ENCODE data around the gene ABCG2. TPM values are rescaled to one million over a fixed set of nuclear protein-coding genes. Genes with fewer than 3 reads are reported as not detected.

Gene ABCG2
- total RNA-seq, 1 experiment from 2014 or later: 0.12 TPM

DNA sequence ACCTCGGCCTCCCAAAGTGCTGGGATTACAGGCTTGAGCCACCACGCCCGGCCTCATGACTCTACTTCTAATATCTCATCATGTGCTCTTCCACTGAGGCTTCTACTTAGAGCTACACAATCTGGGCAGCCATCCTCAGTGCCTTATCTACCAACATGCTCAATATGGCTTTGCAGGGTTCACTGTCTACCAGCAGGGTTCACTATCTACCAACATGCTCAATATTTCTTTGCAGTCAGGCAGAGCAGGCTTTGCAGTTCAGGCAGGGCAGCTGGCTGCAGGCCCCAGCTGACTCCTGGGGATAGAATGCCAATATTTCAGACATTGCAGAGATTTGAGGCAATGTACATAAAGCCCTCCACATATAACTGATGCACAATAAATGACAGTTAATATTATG lies 103.5 kb downstream of the ABCG2 start:
- CTCF ChIA-PET: interaction anchor here (0.6 to 2.1 kb wide), 14 partner anchors 9 to 307 kb away, joined by 3 to 22 read pairs (median 3); no protein-coding TSS in a partner anchor
- H3K4me1 Mint-ChIP-seq (ENCODE audit: insufficient read depth, unreplicated experiment): no peaks in the 10 kb centered on the region
- no peak overlapping the region for H3K27ac Mint-ChIP-seq (ENCODE audit: low read depth, unreplicated experiment)
- H3K36me3 Mint-ChIP-seq (ENCODE audit: insufficient read depth, unreplicated experiment): peaks cover 69% of the 10 kb centered on the region
- POLR2A ChIA-PET: interaction anchor here (0.6 kb wide), 1 partner anchor 159 kb away, joined by 4 read pairs; no protein-coding TSS in a partner anchor
- H3K9me3 Mint-ChIP-seq (ENCODE audit: unreplicated experiment): no peaks in the 10 kb centered on the region
- intact Hi-C loops (cut with micrococcal nuclease): loop anchor here (1.0 kb wide), 1 partner anchor 157 kb away; no protein-coding TSS in a partner anchor
- TF ChIP-seq, protein P1, sequence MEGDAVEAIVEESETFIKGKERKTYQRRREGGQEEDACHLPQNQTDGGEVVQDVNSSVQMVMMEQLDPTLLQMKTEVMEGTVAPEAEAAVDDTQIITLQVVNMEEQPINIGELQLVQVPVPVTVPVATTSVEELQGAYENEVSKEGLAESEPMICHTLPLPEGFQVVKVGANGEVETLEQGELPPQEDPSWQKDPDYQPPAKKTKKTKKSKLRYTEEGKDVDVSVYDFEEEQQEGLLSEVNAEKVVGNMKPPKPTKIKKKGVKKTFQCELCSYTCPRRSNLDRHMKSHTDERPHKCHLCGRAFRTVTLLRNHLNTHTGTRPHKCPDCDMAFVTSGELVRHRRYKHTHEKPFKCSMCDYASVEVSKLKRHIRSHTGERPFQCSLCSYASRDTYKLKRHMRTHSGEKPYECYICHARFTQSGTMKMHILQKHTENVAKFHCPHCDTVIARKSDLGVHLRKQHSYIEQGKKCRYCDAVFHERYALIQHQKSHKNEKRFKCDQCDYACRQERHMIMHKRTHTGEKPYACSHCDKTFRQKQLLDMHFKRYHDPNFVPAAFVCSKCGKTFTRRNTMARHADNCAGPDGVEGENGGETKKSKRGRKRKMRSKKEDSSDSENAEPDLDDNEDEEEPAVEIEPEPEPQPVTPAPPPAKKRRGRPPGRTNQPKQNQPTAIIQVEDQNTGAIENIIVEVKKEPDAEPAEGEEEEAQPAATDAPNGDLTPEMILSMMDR (IDR thresholded peaks at IDR 0.05; ENCODE audit: unreplicated experiment): peak; percentile 31
- peak; percentile 40 for DNase-seq (ENCODE audit: unreplicated experiment)
- no peak overlapping the region for H3K4me3 Mint-ChIP-seq (ENCODE audit: unreplicated experiment)
- H3K27me3 Mint-ChIP-seq (ENCODE audit: insufficient read depth, unreplicated experiment): no peaks in the 10 kb centered on the region
- no TSS peak for BruUV-seq (replicated peaks)

DNA sequence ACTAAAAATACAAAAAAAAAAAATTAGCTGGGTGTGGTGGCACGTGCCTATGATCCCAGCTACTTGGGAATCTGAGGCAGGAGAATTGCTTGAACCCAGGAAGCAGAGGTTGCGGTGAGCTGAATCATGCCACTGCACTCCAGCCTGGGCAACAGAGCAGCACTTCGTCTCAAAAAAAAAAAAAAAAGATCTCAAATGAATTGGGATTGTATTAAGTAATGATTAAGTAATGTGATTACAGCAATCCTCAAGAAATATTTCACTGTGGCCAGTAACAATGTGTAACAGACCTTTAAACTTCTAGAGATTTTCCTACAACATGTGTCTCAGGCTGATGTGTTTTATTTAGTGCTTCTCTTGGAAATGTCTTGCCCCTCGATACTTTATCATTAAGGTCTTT lies 104.2 kb downstream of the ABCG2 start:
- TF ChIP-seq, protein P1 (IDR thresholded peaks at IDR 0.05; ENCODE audit: unreplicated experiment): no peak
- Mint-ChIP-seq H3K4me3 (ENCODE audit: unreplicated experiment) (no peak overlapping the region), H3K9me3 (ENCODE audit: unreplicated experiment) (no peaks in the 10 kb centered on the region), H3K27ac (ENCODE audit: low read depth, unreplicated experiment) (no peak overlapping the region), H3K36me3 (ENCODE audit: insufficient read depth, unreplicated experiment) (peaks cover 66% of the 10 kb centered on the region), H3K27me3 (ENCODE audit: insufficient read depth, unreplicated experiment) (no peaks in the 10 kb centered on the region), H3K4me1 (ENCODE audit: insufficient read depth, unreplicated experiment) (no peaks in the 10 kb centered on the region)
- CTCF ChIA-PET: interaction anchor here (0.6 to 2.1 kb wide), 13 partner anchors 8 to 308 kb away, joined by 3 to 22 read pairs (median 4); no protein-coding TSS in a partner anchor
- no TSS peak for BruUV-seq (replicated peaks)
- intact Hi-C loops (cut with micrococcal nuclease): no loop called here
- no peak for DNase-seq (ENCODE audit: unreplicated experiment)
- POLR2A ChIA-PET: no interaction called here

DNA sequence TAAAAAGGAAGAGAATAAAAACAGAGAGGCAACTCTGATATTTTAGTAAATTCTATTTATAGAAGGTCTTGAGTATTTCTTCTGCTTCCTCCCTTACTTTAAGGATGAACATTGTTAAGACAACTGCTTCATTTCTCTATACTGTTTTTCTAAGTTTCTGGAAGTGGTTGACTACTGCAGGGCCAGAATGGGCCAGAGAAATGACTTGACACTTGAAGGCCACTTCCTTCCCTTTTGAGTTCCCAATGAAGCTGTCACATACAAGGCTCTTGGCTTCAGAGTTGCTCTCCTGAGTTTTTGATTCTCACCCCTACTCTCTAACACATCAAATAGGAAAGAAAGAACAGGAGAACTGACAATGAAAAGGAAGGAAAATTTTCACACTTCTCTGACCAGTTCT lies 113.4 kb downstream of the ABCG2 start:
- Mint-ChIP-seq H3K9me3 (ENCODE audit: unreplicated experiment) (no peaks in the 10 kb centered on the region), H3K4me3 (ENCODE audit: unreplicated experiment) (no peak overlapping the region), H3K36me3 (ENCODE audit: insufficient read depth, unreplicated experiment) (peaks cover 44% of the 10 kb centered on the region), H3K27ac (ENCODE audit: low read depth, unreplicated experiment) (no peak overlapping the region), H3K27me3 (ENCODE audit: insufficient read depth, unreplicated experiment) (no peaks in the 10 kb centered on the region), H3K4me1 (ENCODE audit: insufficient read depth, unreplicated experiment) (no peaks in the 10 kb centered on the region)
- no peak for DNase-seq (ENCODE audit: unreplicated experiment)
- intact Hi-C loops (cut with micrococcal nuclease): no loop called here
- TF ChIP-seq, protein P1 (IDR thresholded peaks at IDR 0.05; ENCODE audit: unreplicated experiment): no peak
- ChIA-PET CTCF (interaction anchor here (0.6 kb wide), 2 partner anchors 10 to 91 kb away, joined by 3 read pairs; no protein-coding TSS in a partner anchor), POLR2A (interaction anchor here (0.6 kb wide), 1 partner anchor 31 kb away, joined by 3 read pairs; no protein-coding TSS in a partner anchor)
- BruUV-seq (replicated peaks): no TSS peak

DNA sequence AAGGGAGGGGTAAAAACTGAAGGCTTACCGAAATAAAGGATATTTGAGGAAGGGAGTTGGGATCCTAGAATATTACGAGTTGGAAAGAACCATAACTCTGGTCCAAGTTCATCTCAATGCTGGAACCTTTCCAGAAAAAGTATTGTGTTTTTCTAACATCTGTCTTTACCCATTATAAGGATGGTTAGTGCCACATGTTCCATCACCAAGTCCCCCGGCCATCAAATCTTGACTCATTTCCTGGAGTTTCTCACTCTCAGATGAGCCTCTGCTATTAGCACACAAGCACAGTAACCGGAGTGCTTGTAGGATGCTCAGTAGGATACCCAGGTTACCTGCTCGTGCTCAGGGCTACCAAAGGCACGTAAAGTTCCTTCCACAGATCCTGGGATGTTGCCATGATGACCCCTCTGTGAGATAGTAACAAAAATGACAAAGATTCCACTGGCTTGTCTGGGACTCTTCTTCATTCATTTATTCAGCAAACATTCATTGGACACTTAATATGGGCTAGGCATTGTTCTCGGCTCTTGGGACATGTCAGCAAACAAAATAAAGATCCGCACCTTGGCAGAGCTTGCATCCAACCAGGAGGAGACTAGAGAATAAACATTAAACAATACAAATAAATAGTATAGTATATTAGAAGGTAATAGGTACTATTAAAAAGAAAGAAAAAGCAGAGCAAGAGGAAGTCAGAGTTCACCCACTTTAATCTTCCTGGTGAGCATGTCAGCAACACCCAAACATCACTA lies 114.7 kb downstream of the ABCG2 start:
- TF ChIP-seq, protein P1 (IDR thresholded peaks at IDR 0.05; ENCODE audit: unreplicated experiment): no peak
- intact Hi-C loops (cut with micrococcal nuclease): no loop called here
- H3K4me1 Mint-ChIP-seq (ENCODE audit: insufficient read depth, unreplicated experiment): no peaks in the 10 kb centered on the region
- H3K36me3 Mint-ChIP-seq (ENCODE audit: insufficient read depth, unreplicated experiment): peaks cover 42% of the 10 kb centered on the region
- POLR2A ChIA-PET: interaction anchor here (1.9 kb wide), 1 partner anchor 11 kb away, joined by 11 read pairs; no protein-coding TSS in a partner anchor
- H3K4me3 Mint-ChIP-seq (ENCODE audit: unreplicated experiment): no peak overlapping the region
- no peak overlapping the region for H3K27ac Mint-ChIP-seq (ENCODE audit: low read depth, unreplicated experiment)
- no peaks in the 10 kb centered on the region for H3K27me3 Mint-ChIP-seq (ENCODE audit: insufficient read depth, unreplicated experiment)
- DNase-seq (ENCODE audit: unreplicated experiment): no peak
- BruUV-seq (replicated peaks): no TSS peak
- no peaks in the 10 kb centered on the region for H3K9me3 Mint-ChIP-seq (ENCODE audit: unreplicated experiment)
- CTCF ChIA-PET: interaction anchor here (0.8 to 1.6 kb wide), 3 partner anchors 9 to 168 kb away, joined by 3 to 6 read pairs (median 4); no protein-coding TSS in a partner anchor
